CD4-positive, alpha-beta T cell treated with Interleukin-15 for 1 hour (primary cell): ENCODE measurements around the gene ZNF473.
A peak's percentile ranks its signal among the peaks of the same experiment; 100 is the strongest.

Experiments
- DNase-seq: peaks from one replicate; pipeline ENCODE4 v3.0.0-alpha.2; 2020

Gene ZNF473

GRCh38 chr19:50003810-50004419 is 21.9 kb upstream of the ZNF473 start:
- no peak for DNase-seq

GRCh38 chr19:50005428-50005827 is 20.4 kb upstream of the ZNF473 start:
- no peak for DNase-seq

GRCh38 chr19:50007170-50007569 is 18.6 kb upstream of the ZNF473 start:
- DNase-seq, result no peak

GRCh38 chr19:50007947-50008346 is 17.9 kb upstream of the ZNF473 start:
- no peak for DNase-seq

GRCh38 chr19:50008532-50008931 is 17.3 kb upstream of the ZNF473 start:
- DNase-seq, result no peak

GRCh38 chr19:50016225-50016807 is 9.5 kb upstream of the ZNF473 start:
- DNase-seq, result no peak

GRCh38 chr19:50020481-50020880 is 5.3 kb upstream of the ZNF473 start:
- DNase-seq, result no peak

GRCh38 chr19:50022823-50023222 is 3.0 kb upstream of the ZNF473 start:
- DNase-seq, result no peak

- DNase-seq, result no peak
These were observed 1.1 kb upstream of the ZNF473 start for GRCh38 chr19:50024719-50025021.

GRCh38 chr19:50025022-50025793 is 597 bp upstream of the ZNF473 start, which contains the start of gene VRK3:
VRK3 (minus strand) TSS chr19:50025372; CDS start chr19:50016162, 9,210 bp downstream.
- DNase-seq, result peak; percentile 100

GRCh38 chr19:50026550-50026906 is 723 bp downstream of the ZNF473 start:
- no peak for DNase-seq

GRCh38 chr19:50030225-50030624 is 4.4 kb downstream of the ZNF473 start:
- DNase-seq, result no peak

- DNase-seq, result no peak
These were observed 5.1 kb downstream of the ZNF473 start for GRCh38 chr19:50030937-50031336.

GRCh38 chr19:50036908-50037307 is 11.1 kb downstream of the ZNF473 start:
- DNase-seq, result no peak

GRCh38 chr19:50039968-50040367 is 14.2 kb downstream of the ZNF473 start:
- no peak for DNase-seq

- DNase-seq, result no peak
These were observed 15.2 kb downstream of the ZNF473 start for GRCh38 chr19:50040967-50041366.

- DNase-seq, result no peak
These were observed 16.7 kb downstream of the ZNF473 start for GRCh38 chr19:50042363-50043024.

GRCh38 chr19:50043967-50044366 is 18.2 kb downstream of the ZNF473 start:
- no peak for DNase-seq

GRCh38 chr19:50044922-50045321 is 19.1 kb downstream of the ZNF473 start:
- DNase-seq, result no peak

GRCh38 chr19:50046649-50047503 is 21.1 kb downstream of the ZNF473 start:
- DNase-seq, result peak; percentile 29

- DNase-seq, result no peak
These were observed 21.9 kb downstream of the ZNF473 start for GRCh38 chr19:50047671-50048070.

- DNase-seq, result peak; percentile 90
These were observed 24.8 kb downstream of the ZNF473 start for GRCh38 chr19:50050406-50051227.
